Measurements from ENCODE around the gene MT3. TPM values are rescaled to one million over a fixed set of nuclear protein-coding genes. Genes with fewer than 3 reads are reported as not detected.

MT3 gene
- total and polyA plus RNA-seq, 2 of the 13 experiments (the other 11 are each of a cell fraction or from before 2014, with no cell fraction given) = not detected

GRCh38 chr16:56609463-56609921 is 20.2 kb downstream of the MT3 start (continued):
- TF ChIP-seq ZNF160 (CRISPR knock-in tag; IDR thresholded peaks at IDR 0.05) = no peak
- 0 out of 2 replicates have a peak, but pooled peaks have one; percentile 21 for TF ChIP-seq PATZ1 (CRISPR knock-in tag; IDR thresholded peaks at IDR 0.05)
- TF ChIP-seq GRHL1 (CRISPR knock-in tag; conservative IDR thresholded peaks at IDR 0.05) = no peak
- no peak for TF ChIP-seq BCL3 (CRISPR knock-in tag; IDR thresholded peaks at IDR 0.05)
- no peak for TF ChIP-seq ZNF20 (CRISPR knock-in tag; IDR thresholded peaks at IDR 0.05)
- no peak for TF ChIP-seq ZBTB20 (CRISPR knock-in tag; IDR thresholded peaks at IDR 0.05; ENCODE audit: borderline replicate concordance, low read depth)
- 0 out of 2 replicates have a peak, but pooled peaks have one; percentile 12 for TF ChIP-seq HNRNPL (IDR thresholded peaks at IDR 0.05; ENCODE audit: low read depth, low read length)
- TF ChIP-seq FOXA1 (IDR thresholded peaks at IDR 0.05) = no peak
- no peak for TF ChIP-seq FOXA1 (CRISPR knock-in tag; IDR thresholded peaks at IDR 0.05)
- TF ChIP-seq ZNF362 (CRISPR knock-in tag; IDR thresholded peaks at IDR 0.05; ENCODE audit: borderline replicate concordance) = no peak
- TF ChIP-seq HOXA3 (CRISPR knock-in tag; IDR thresholded peaks at IDR 0.05) = no peak; the same call in 1 of the 2 replicates
- TF ChIP-seq ZNF292 (CRISPR knock-in tag; IDR thresholded peaks at IDR 0.05; ENCODE audit: borderline replicate concordance, low read depth) = peak; percentile 34; the same call in 1 of the 2 replicates
- no peak for TF ChIP-seq CAMTA2 (CRISPR knock-in tag; IDR thresholded peaks at IDR 0.05; ENCODE audit: borderline replicate concordance)
- TF ChIP-seq NPAS2 (CRISPR knock-in tag; IDR thresholded peaks at IDR 0.05; ENCODE audit: borderline replicate concordance) = no peak
- TF ChIP-seq TBX2 (CRISPR knock-in tag; IDR thresholded peaks at IDR 0.05; ENCODE audit: borderline replicate concordance) = no peak
- TF ChIP-seq ZNF256 (CRISPR knock-in tag; conservative IDR thresholded peaks at IDR 0.05) = no peak
- no peak for TF ChIP-seq ZNF629 (CRISPR knock-in tag; conservative IDR thresholded peaks at IDR 0.05)
- TF ChIP-seq GTF3A (CRISPR knock-in tag; conservative IDR thresholded peaks at IDR 0.05) = no peak
- TF ChIP-seq ZBTB38 (CRISPR knock-in tag; IDR thresholded peaks at IDR 0.05) = no peak
- no peak for TF ChIP-seq ZNF496 (CRISPR knock-in tag; IDR thresholded peaks at IDR 0.05; ENCODE audit: insufficient replicate concordance)
- TF ChIP-seq ELF1 (CRISPR knock-in tag; IDR thresholded peaks at IDR 0.05) = no peak
- no peak for TF ChIP-seq SETDB1 (CRISPR knock-in tag; IDR thresholded peaks at IDR 0.05; ENCODE audit: borderline replicate concordance)
- TF ChIP-seq HNF1B (CRISPR knock-in tag; IDR thresholded peaks at IDR 0.05) = no peak
- TF ChIP-seq TRIM24 (CRISPR knock-in tag; IDR thresholded peaks at IDR 0.05) = 0 out of 2 replicates have a peak, but pooled peaks have one; percentile 3

Data from HepG2 (cell line).